Endodermal cell (in vitro differentiated cells): ENCODE data around the gene ORAI3. TPM values are rescaled to one million over a fixed set of nuclear protein-coding genes. Genes with fewer than 3 reads are reported as not detected.
A peak's percentile ranks its signal among the peaks of the same experiment; 100 is the strongest.

Experiments
- DNase-seq: peaks from one replicate; pipeline ENCODE4 v3.0.0-alpha.2; 2017
- H3K27ac ChIP-seq: 2 replicates; pipeline ENCODE4 v1.5.1; 2013; ENCODE audit warnings: mild to moderate bottlenecking, low read depth, low read length, moderate library complexity
- H3K27me3 ChIP-seq: 2 replicates; pipeline ENCODE4 v1.6.1; 2013; ENCODE audit warnings: mild to moderate bottlenecking, low read length, moderate library complexity; ENCODE audit not compliant: insufficient read depth, control insufficient read depth, poor library complexity, severe bottlenecking
- H3K36me3 ChIP-seq: 2 replicates; pipeline ENCODE4 v1.7.0; 2013; ENCODE audit warnings: mild to moderate bottlenecking, low read length, moderate library complexity; ENCODE audit not compliant: control insufficient read depth, insufficient read depth
- H3K4me1 ChIP-seq: one replicate; pipeline ENCODE4 v1.7.0; 2013; ENCODE audit warnings: low read length; ENCODE audit not compliant: control insufficient read depth, insufficient read depth
- H3K4me3 ChIP-seq: 2 replicates; pipeline ENCODE4 v1.5.1; 2013; ENCODE audit warnings: mild to moderate bottlenecking, low read length, moderate library complexity
- H3K9ac ChIP-seq: 2 replicates; pipeline ENCODE4 v1.6.1; 2013; ENCODE audit warnings: mild to moderate bottlenecking, low read length, moderate library complexity; ENCODE audit not compliant: poor library complexity, severe bottlenecking; ENCODE audit errors: extremely low read depth
- H3K9me3 ChIP-seq: 2 replicates; pipeline ENCODE4 v1.6.1; 2013; ENCODE audit warnings: mild to moderate bottlenecking, low read length, moderate library complexity; ENCODE audit not compliant: control insufficient read depth
- H3K27ac Mint-ChIP-seq: 2 replicates; pipeline ENCODE4 v1.8.0; 2020; ENCODE audit warnings: mixed read lengths
- H3K27me3 Mint-ChIP-seq: 2 replicates; pipeline ENCODE4 v1.8.0; 2021; ENCODE audit warnings: mild to moderate bottlenecking, mixed read lengths; ENCODE audit not compliant: insufficient read depth
- H3K36me3 Mint-ChIP-seq: 2 replicates; pipeline ENCODE4 v1.8.0; 2020; ENCODE audit warnings: low read depth, mixed read lengths
- H3K4me1 Mint-ChIP-seq: 2 replicates; pipeline ENCODE4 v1.8.0; 2020; ENCODE audit warnings: mixed read lengths
- H3K4me3 Mint-ChIP-seq: 2 replicates; pipeline ENCODE4 v1.8.0; 2020; ENCODE audit warnings: mild to moderate bottlenecking, moderate library complexity, mixed read lengths
- H3K9me3 Mint-ChIP-seq: 2 replicates; pipeline ENCODE4 v1.8.0; 2020; ENCODE audit warnings: mild to moderate bottlenecking, mixed read lengths
- CTCF ChIP-seq: fragments of 200-600 bp; sonication (generic); conservative IDR thresholded peaks from 2 replicates; pipeline ENCODE4 v1.5.0; 2021; ENCODE audit warnings: antibody characterized with exemption, mild to moderate bottlenecking
- WGBS, 2 experiments: methylation state at CpG; one replicate each; pipeline versions ENCODE4 v1.1.5 to v1.1.7; 2013; ENCODE audit warnings: missing lambda C conversion rate in 2 of 2, mixed read lengths in 1 of 2; ENCODE audit not compliant: insufficient coverage in 1 of 2, insufficient read length in 1 of 2; 5-methylcytosine and 5-hydroxymethylcytosine counted together
- total RNA-seq, 2 donors: library from RNA; stranded (reverse); fragmentation: NEBNext Ultra II Directional in 1 of 2; extraction: Animal tissue kit (Norgen Biotek cat#: 25700) in 1 of 2; gene quantifications; 2 replicates in 1 of 2; 3 replicates in 1 of 2; pipeline ENCODE4 v1.2.1, GENCODE V29; 2021

ORAI3 gene
- total RNA-seq, 2 donors from 2014 or later = 16.9 to 17.7 TPM

- Histone ChIP-seq H3K36me3 (no peaks in the 10 kb centered on the region), H3K27me3 (peaks cover 40% of the 10 kb centered on the region), H3K27ac (no peak overlapping the region), H3K4me1 (no peaks in the 10 kb centered on the region), H3K4me3 (peak overlapping the region; percentile 77), H3K9me3 (no peaks in the 10 kb centered on the region), H3K9ac (no peak overlapping the region)
- DNase-seq = peak; percentile 97
- no peak for TF ChIP-seq CTCF
- 3% methylated on average over 26 to 60 of the region's 60 CpGs for WGBS, 2 experiments
- H3K36me3 Mint-ChIP-seq = no peaks in the 10 kb centered on the region
- no peaks in the 10 kb centered on the region for H3K4me1 Mint-ChIP-seq
- H3K27me3 Mint-ChIP-seq = peaks cover 36% of the 10 kb centered on the region
- no peak overlapping the region for H3K27ac Mint-ChIP-seq
- H3K9me3 Mint-ChIP-seq = no peaks in the 10 kb centered on the region
- H3K4me3 Mint-ChIP-seq = peak overlapping the region; percentile 59
These were observed 48.3 kb downstream of the ORAI3 start for GRCh38 chr16:30996985-30997724.

- Histone ChIP-seq H3K9me3 (no peaks in the 10 kb centered on the region), H3K4me3 (peak overlapping the region; percentile 77), H3K9ac (no peak overlapping the region), H3K27ac (no peak overlapping the region), H3K27me3 (peaks cover 40% of the 10 kb centered on the region), H3K36me3 (no peaks in the 10 kb centered on the region), H3K4me1 (no peaks in the 10 kb centered on the region)
- H3K4me1 Mint-ChIP-seq = no peaks in the 10 kb centered on the region
- no peak for TF ChIP-seq CTCF
- 63 to 67% methylated on average over 10 to 21 of the region's 21 CpGs for WGBS, 2 experiments
- DNase-seq = no peak
- H3K9me3 Mint-ChIP-seq = no peaks in the 10 kb centered on the region
- peaks cover 37% of the 10 kb centered on the region for H3K27me3 Mint-ChIP-seq
- H3K27ac Mint-ChIP-seq = no peak overlapping the region
- H3K36me3 Mint-ChIP-seq = no peaks in the 10 kb centered on the region
- peak overlapping the region; percentile 59 for H3K4me3 Mint-ChIP-seq
These were observed 49.1 kb downstream of the ORAI3 start for GRCh38 chr16:30997725-30998711.

GRCh38 chr16:30998852-30999761, 50.2 kb downstream of the ORAI3 start:
- H3K9ac ChIP-seq = no peak overlapping the region

More at GRCh38 chr16:30998852-30999761, 50.2 kb downstream of the ORAI3 start:
- Mint-ChIP-seq H3K27me3 (peaks cover 37% of the 10 kb centered on the region), H3K4me1 (no peaks in the 10 kb centered on the region), H3K4me3 (no peak overlapping the region), H3K27ac (no peak overlapping the region), H3K36me3 (no peaks in the 10 kb centered on the region), H3K9me3 (no peaks in the 10 kb centered on the region)
- no peak for DNase-seq
- no peak overlapping the region for H3K4me3 ChIP-seq
- no peak overlapping the region for H3K27ac ChIP-seq
- peaks cover 40% of the 10 kb centered on the region for H3K27me3 ChIP-seq
- 87 to 90% methylated on average over 6 of the region's 6 CpGs for WGBS, 2 experiments
- H3K4me1 ChIP-seq = no peaks in the 10 kb centered on the region
- no peak for TF ChIP-seq CTCF
- no peaks in the 10 kb centered on the region for H3K9me3 ChIP-seq
- H3K36me3 ChIP-seq = no peaks in the 10 kb centered on the region
